SK-MEL-5 (cell line): ENCODE results near the gene MPG. TPM values are rescaled to one million over a fixed set of nuclear protein-coding genes. Genes with fewer than 3 reads are reported as not detected.
A peak's percentile ranks its signal among the peaks of the same experiment; 100 is the strongest.

Experiments used
- DNase-seq: peaks from one replicate; pipeline ENCODE4 v3.0.0-alpha.2; 2016; ENCODE audit warnings: low read depth, low spot score
- in situ Hi-C: cut with HindIII; loops from 2 replicates; pipeline ENCODE4 v1.10.0; 2016; ENCODE audit warnings: low sequenced_read_pairs, high pct_unique_total_duplicates, low pct_unique_long_range_greater_than_20kb
- total RNA-seq: library from RNA; depleted of rRNA; stranded (reverse); fragments of >200 nt; shearing (Covaris generic); gene quantifications from 2 replicates; pipeline ENCODE4 v1.2.3, GENCODE V29; 2014

MPG gene
- total RNA-seq, 1 experiment from 2014 or later: 70.9 TPM

DNA sequence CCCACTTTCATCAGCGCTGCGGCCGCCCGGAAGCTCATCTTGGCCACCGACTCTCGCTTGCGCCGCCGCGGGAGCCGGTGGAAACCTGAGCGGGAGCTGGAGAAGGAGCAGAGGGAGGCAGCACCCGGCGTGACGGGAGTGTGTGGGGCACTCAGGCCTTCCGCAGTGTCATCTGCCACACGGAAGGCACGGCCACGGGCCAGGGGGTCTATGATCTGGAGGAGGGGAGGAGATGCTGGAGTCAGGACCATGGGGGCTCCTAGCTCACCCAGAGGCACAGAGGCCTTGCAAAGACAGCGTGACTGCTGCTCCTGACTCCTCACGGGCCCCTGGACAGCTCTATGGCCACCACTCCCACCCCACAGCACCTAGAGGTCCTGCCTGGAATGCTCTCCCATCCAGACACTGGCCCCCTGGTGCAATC is 15.0 kb upstream of the MPG start:
- in situ Hi-C loops: no loop called here
- DNase-seq: no peak

GRCh38 chr16:63466-63865 is 14.6 kb upstream of the MPG start:
- in situ Hi-C loops: no loop called here
- DNase-seq: no peak

DNA sequence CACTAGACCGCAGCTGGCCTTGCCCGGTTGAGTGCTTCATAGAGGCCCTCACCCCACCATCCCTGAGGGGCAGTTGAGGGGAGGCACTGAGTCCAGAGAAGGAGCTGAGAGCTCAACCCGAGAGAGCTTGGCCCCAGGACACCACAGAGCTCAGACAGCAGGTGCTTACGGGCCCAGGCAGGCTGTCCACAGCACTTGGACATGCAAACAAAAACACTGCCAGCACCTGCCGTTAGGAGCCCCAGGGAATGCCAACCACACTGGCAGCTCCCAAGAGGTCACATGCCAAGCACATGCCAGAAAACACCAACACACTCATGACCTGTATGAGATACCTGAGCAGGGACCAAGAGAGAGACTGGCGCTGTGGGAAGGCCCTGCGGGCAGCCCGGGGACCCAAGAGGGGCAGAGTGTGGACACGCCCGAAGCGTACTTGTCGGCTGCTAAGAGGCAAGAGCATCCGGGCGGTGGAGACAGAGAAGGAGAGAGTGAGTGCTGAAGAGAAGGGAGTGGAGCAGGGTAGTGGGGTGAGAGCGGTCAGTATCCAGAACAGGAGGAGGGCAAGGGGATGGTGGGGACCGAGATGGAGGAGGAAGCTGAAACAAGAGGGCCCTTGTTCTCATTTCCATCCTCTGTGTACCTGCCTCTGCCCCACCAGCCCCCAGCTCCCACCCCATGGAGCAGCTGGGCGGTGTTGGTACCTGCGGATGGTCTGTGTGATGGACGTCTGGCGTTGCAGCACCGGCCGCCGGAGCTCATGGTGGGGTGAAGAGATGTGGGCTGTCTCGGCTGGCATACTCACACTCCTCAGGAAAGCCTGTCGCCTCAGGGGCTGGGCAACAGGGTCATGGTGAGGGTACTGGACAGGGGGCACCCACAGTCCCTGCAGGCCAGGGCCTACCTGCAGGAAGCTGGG is 13.8 kb upstream of the MPG start:
- no peak for DNase-seq
- in situ Hi-C loops: no loop called here

- no peak for DNase-seq
Observed at GRCh38 chr16:64914-65255, 13.1 kb upstream of the MPG start.

DNA sequence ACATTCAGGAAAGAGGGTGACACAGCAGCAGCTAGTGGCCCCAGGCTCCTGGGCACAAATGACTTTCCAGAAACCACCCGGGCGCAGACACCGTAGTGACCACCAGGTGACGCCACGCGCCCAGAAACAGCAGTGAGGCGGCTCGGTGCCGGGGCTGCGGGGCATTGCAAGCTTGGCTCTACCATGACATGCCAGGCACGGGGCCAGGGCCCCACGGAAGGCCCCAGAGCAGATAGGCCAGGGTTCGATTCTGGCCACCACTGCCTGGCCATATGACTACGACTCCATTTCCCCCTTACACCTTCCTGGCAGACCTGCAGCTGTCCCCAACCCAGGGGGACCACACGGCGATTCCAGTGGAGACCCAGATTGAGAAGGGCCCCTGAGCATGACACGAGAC is 12.3 kb upstream of the MPG start:
- in situ Hi-C loops: no loop called here
- DNase-seq: peak; percentile 73

More at GRCh38 chr16:64914-65255, 13.1 kb upstream of the MPG start:
- in situ Hi-C loops: no loop called here

DNA sequence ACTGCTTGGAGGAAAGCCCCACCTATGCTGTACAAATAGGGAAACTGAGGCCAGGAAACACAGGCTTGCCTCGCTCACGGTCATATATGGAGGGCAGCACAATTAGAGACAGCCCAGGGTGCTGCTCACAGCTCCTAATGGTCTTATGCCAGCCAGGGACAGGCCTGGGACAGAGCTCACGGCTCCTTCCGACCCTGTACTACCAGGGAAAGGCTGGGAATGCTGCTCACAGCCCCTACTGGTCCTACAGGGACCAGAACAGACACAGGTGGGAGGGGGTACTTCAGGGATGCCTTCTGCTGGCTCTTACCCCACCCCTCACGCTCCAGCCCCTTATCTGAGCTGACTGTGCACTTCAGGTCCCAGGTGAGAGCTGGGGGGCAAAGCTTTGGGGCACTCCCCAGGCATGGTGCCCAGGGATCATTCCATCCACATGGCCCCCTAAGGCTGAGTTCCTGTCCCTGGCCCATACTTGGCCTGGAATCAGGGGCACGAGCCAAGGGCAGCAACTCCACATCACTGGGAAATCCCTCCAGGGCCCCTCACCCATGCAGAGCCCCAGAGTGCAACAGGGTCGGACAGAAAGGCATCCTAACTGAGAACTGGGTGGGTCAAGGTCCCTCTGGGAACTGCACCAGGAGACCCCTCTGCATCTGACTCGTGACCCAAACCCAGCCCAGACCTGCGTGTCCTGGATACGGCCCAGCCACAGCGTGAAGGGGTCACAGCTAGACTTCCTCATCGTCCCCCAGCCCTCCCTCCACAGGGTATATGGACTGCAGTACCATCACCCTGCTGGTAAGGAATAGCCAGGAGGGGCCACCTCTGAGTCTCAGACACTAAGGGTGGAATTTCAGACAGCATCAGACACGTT is 11.5 kb upstream of the MPG start:
- in situ Hi-C loops: no loop called here
- no peak for DNase-seq

DNA sequence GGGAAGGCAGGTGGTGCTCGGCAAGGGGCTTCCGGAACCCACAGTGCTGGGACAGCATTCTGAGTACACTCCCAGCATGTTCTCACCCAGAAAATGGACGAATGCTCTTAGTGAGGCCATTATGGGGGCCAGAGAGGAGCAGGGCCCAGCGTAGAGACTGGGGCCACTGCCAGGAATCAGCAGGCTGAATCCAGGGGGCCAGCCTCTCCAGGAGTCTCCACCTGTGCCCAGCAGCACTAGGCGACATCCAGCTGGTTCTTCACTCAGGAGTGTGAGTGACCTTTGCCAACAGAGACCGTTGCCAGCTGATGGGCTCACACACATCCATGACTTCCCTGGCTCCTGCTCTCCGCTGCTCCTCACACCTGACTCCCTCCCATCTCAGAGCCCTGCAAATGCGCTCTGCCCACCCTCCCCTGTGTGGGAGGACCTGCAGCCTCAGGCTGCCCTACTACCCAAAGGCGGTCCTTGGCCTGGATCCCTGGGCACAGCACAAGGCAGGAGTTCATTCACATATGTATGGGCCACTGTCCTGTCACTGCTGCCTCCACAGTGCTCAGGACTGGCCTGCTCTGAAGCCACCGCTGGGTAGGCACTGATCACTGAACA is 10.7 kb upstream of the MPG start:
- in situ Hi-C loops: no loop called here
- no peak for DNase-seq

- DNase-seq: peak; percentile 22
Observed at GRCh38 chr16:67884-68789, 9.9 kb upstream of the MPG start.

DNA sequence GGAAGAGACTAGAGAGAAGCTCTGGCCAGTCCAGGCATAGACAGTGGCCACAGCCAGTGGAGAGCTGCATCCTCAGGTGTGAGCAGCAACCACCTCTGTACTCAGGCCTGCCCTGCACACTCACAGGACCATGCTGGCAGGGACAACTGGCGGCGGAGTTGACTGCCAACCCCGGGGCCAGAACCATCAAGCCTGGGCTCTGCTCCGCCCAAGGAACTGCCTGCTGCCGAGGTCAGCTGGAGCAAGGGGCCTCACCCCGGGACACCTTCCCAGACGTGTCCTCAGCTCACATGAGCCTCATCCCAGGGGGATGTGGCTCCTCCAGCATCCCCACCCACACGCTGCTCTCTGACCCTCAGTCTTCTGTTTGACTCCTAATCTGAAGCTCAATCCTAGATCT is 8.8 kb upstream of the MPG start:
- no peak for DNase-seq
- in situ Hi-C loops: no loop called here

More at GRCh38 chr16:67884-68789, 9.9 kb upstream of the MPG start:
- in situ Hi-C loops: no loop called here

GRCh38 chr16:71210-71539 is 6.8 kb upstream of the MPG start:
- in situ Hi-C loops: no loop called here
- DNase-seq: no peak

- peak; percentile 62 for DNase-seq
- in situ Hi-C loops: no loop called here
Observed at GRCh38 chr16:71540-72401, 6.3 kb upstream of the MPG start.

DNA sequence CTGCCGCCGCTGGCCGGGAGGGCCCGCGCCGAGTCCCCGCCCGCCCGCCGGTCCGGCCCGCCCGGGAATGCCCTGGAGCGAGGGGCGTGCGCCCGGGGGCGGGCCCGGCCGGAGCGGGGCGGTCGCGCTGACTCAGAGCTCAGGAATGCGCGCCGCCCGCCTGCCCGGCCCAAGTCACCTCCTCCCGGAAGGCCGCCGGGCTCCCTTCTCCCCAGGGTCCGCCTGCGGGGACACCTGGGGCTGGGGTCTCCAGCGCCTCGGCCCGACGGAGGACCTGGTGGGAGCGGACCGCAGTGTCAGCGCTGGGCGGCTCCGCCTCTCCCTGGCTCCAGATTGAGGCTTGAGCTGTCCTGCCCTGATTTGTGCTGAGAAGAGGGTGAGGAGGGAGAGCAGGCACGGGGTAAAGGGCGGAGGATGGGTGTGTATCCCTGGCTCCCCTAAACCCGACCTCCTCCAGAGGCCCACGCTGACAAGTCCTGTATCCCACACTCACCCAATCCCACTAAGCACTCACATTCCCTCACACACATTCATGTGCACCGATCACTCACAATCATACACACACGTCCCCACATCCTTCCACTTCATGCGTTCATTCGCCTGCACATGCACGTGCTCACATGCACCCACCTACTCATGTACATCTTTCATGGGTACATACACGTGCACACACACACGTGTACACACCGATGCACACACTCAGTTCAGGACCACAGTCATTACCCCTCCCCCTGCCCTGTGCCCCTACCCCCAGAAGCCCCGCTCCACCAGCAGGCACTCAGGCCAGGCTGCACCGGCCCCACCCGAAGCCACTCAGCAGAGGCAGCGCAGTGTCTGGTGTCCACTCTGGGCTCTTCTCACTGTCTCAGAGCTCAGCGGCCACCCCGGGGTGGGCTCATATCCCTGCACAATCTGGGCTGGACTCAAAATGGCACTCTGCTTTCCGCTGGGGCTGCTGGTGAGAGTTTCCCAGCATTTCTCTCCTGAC is 5.2 kb upstream of the MPG start, which contains the start of gene RHBDF1:
Gene RHBDF1, minus strand, starts transcription at position 71 of the 988 bp plus-strand sequence. CDS start 7,616 bp downstream, outside the sequence.
- peak; percentile 37 for DNase-seq
- in situ Hi-C loops: no loop called here

GRCh38 chr16:74051-74746 is 3.8 kb upstream of the MPG start:
- no peak for DNase-seq
- in situ Hi-C loops: no loop called here

DNA sequence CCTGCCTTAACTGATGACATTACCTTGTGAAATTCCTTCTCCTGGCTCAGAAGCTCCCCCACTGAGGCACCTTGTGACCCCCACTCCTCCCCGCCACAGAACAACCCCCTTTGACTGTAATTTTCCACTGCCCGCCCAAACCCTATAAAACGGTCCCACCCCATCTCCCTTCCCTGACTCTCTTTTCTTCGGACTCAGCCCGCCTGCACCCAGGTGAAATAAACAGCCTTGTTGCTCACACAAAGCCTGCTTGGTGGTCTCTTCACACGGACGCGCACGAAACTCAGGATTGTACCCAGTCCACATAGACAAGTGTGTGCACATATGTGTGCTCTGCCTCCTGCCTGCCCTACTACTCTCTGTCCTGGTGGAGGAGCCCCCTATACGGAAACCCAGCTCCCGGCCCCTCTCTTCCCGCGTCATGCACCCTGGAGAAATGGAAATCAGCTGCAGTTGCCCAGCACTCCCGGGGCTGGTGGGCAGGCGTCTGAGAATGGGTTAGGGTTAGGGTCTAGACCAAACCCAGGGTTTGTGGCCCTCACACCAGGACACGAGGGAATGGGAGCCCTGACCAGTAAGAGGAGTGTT is 3.2 kb upstream of the MPG start:
- in situ Hi-C loops: no loop called here
- DNase-seq: no peak
